ENCODE measurements around the gene FOXP1. TPM values are rescaled to one million over a fixed set of nuclear protein-coding genes. Genes with fewer than 3 reads are reported as not detected.
A peak's percentile ranks its signal among the peaks of the same experiment; 100 is the strongest.

The FOXP1 gene
- total and polyA plus RNA-seq, 12 donors: 4.8 to 56.0 (median 43.8) TPM

- ATAC-seq (no peak), DNase-seq (no peak)
- Histone ChIP-seq H3K36me3 (no peaks in the 10 kb centered on the region), H3K9me3 (no peaks in the 10 kb centered on the region), H3K4me3 (no peak overlapping the region), H3K27ac (no peak overlapping the region), H3K27me3 (no peaks in the 10 kb centered on the region), H3K4me1 (peaks cover 0 to 24% (median 0%) of the 10 kb centered on the region in 9 donors)
- intact Hi-C loops (cut with DNase I): no loop called here
- no peak for TF ChIP-seq CTCF (IDR thresholded peaks at IDR 0.05)
- 94 to 97% methylated on average over 7 of the region's 7 CpGs for WGBS, 2 donors
These were observed 412.3 kb downstream of the FOXP1 start for GRCh38 chr3:71171247-71171646.

GRCh38 chr3:71168880-71169411 lies 414.6 kb downstream of the FOXP1 start:
- Histone ChIP-seq H3K4me1 (peaks cover 0 to 19% (median 0%) of the 10 kb centered on the region in 9 donors), H3K9me3 (no peaks in the 10 kb centered on the region), H3K36me3 (peaks cover 0 to 6% (median 0%) of the 10 kb centered on the region in 9 donors), H3K4me3 (no peak overlapping the region), H3K27me3 (no peaks in the 10 kb centered on the region), H3K27ac (peak overlapping the region in 5 of 10 donors; percentile 33 to 72 (median 52))
- peak in 2 of 8 donors; percentile 9 to 19 for ATAC-seq
- intact Hi-C loops (cut with DNase I): no loop called here
- no peak for DNase-seq
- WGBS, 2 donors: 73 to 74% methylated on average over 11 of the region's 11 CpGs
- TF ChIP-seq CTCF (IDR thresholded peaks at IDR 0.05): no peak

- intact Hi-C loops (cut with DNase I): no loop called here
- Histone ChIP-seq H3K27ac (peak overlapping the region in 5 of 10 donors; percentile 33 to 72 (median 52)), H3K4me1 (peaks cover 0 to 21% (median 0%) of the 10 kb centered on the region in 9 donors), H3K9me3 (no peaks in the 10 kb centered on the region), H3K36me3 (peaks cover 0 to 6% (median 0%) of the 10 kb centered on the region in 9 donors), H3K27me3 (no peaks in the 10 kb centered on the region), H3K4me3 (no peak overlapping the region)
- 80 to 87% methylated on average over 6 of the region's 6 CpGs for WGBS, 2 donors
- peak in 2 of 8 donors; percentile 25 to 29 for ATAC-seq
- DNase-seq: peak in 1 of 2 donors; percentile 15
- no peak for TF ChIP-seq CTCF (IDR thresholded peaks at IDR 0.05)
These were observed 415.3 kb downstream of the FOXP1 start for GRCh38 chr3:71168121-71168721.

GRCh38 chr3:71166339-71167240 lies 416.9 kb downstream of the FOXP1 start:
- H3K27ac ChIP-seq: no peak overlapping the region
- H3K9me3 ChIP-seq: no peaks in the 10 kb centered on the region
- H3K36me3 ChIP-seq: peaks cover 0 to 6% (median 0%) of the 10 kb centered on the region in 9 donors
- peaks cover 0 to 21% (median 0%) of the 10 kb centered on the region in 9 donors for H3K4me1 ChIP-seq
- 79 to 87% methylated on average over 10 of the region's 10 CpGs for WGBS, 2 donors
- DNase-seq: no peak
- H3K4me3 ChIP-seq: no peak overlapping the region
- TF ChIP-seq CTCF (IDR thresholded peaks at IDR 0.05): no peak
- ATAC-seq: no peak
- intact Hi-C loops (cut with DNase I): no loop called here
- H3K27me3 ChIP-seq: no peaks in the 10 kb centered on the region

All from heart right ventricle (tissue), 16 donors.